Left forelimb (tissue), 1 donor: ENCODE results near the gene IL10.
"Not testable (repeated sequence)": the region's sequence is repeated elsewhere in the genome, so short reads cannot be mapped to it uniquely, and the experiment has no call there.

Experiments used
- DNase-seq: peaks from one replicate; pipeline ENCODE4 v3.0.0-alpha.2; 2018; ENCODE audit warnings: low spot score

IL10 gene

DNA sequence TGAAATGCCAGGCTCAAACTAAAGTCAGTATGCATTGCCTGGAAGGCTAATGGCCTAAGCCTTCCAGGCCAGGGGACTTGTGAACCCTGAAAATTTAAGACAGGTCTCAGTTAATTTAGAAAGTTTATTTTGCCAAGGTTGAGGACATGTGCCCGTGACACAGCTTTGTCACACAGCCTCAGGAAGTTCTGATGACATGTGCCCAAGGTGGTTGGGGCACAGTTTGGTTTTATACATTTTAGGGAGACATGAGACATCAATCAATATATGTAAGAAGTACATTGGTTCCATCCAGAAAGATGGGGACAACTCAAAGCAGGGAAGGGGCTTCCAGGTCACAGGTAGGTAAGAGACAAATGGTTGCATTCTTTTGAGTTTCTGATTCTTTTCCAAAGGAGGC is 6.5 kb downstream of the IL10 start:
- DNase-seq: not testable (repeated sequence)

DNA sequence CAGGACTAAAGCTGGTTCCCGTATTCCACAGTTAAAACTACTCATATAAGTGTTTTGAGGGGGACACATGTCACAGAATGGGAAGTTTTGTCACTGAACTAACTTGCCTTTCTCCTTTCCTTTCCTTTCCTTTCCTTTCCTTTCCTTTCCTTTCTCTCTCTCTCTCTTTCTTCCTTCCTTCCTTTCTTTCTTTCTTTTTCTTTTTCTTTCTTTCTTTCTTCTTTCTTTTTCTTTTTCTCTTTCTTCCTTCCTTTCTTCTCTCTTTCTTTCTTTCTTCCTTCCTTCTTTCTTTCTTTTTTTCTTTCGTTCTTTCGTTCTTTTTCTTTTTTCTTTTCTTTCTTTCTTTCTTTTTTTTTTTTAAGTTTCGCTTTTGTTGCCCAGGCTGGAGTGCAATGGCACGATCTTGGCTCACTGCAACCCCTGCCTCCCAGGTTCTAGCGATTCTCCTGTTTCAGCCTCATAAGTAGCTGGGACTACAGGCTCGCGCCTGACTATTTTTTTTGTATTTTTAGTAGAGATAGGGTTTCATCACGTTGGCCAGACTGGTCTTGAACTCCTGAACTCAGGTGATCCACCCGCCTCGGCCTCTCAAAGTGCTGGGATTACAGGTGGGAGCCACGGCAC is 9.4 kb downstream of the IL10 start:
- DNase-seq: not testable (repeated sequence)

DNA sequence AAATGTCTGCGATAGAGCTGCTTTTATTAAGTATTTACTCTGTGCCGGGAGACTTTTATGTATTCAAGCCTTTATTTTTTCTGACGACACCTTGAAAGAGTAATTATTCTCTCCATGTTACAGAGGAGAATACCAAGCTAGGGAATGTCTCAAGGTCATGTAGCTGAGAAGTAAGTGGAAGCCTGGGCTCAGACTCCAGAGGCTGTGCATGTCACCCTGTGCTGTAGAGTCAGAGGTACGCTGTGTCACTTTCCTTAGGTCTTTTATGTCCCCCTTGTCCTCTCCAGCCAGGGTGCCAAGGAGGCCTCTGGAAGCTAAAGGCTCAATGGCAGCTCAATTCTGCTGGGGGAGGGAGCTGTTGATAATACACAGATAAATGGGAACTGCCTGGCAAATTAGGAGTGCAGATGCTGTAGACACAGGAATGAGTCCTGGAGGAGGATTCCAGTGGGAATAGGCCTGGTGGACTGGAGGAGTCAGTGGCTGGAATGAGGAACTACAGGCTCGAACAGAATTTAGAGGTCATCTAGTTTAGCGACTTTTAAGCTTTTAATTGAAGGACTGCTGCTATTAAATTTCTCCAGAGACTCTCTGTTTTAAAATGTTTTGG is 11.0 kb downstream of the IL10 start:
- no peak for DNase-seq

GRCh38 chr1:206760590-206760989 is 11.7 kb downstream of the IL10 start:
- no peak for DNase-seq

GRCh38 chr1:206757524-206758266 is 14.6 kb downstream of the IL10 start:
- DNase-seq: no peak

GRCh38 chr1:206754011-206754410 is 18.3 kb downstream of the IL10 start:
- no peak for DNase-seq

GRCh38 chr1:206753141-206753540 is 19.2 kb downstream of the IL10 start:
- DNase-seq: no peak

GRCh38 chr1:206752481-206752880 is 19.8 kb downstream of the IL10 start:
- no peak for DNase-seq

- no peak for DNase-seq
These were observed 20.4 kb downstream of the IL10 start for GRCh38 chr1:206751891-206752290.

- no peak for DNase-seq
These were observed 23.8 kb downstream of the IL10 start for GRCh38 chr1:206748348-206749030.

- DNase-seq: no peak
These were observed 27.0 kb downstream of the IL10 start for GRCh38 chr1:206745301-206745700.

- no peak for DNase-seq
These were observed 27.6 kb downstream of the IL10 start for GRCh38 chr1:206744683-206745082.

GRCh38 chr1:206742719-206743383 is 29.4 kb downstream of the IL10 start:
- no peak for DNase-seq

- no peak for DNase-seq
These were observed 31.1 kb downstream of the IL10 start for GRCh38 chr1:206741142-206741701.

- DNase-seq: no peak
These were observed 32.8 kb downstream of the IL10 start for GRCh38 chr1:206739411-206740076.

- no peak for DNase-seq
These were observed 33.6 kb downstream of the IL10 start for GRCh38 chr1:206738370-206739366.

DNA sequence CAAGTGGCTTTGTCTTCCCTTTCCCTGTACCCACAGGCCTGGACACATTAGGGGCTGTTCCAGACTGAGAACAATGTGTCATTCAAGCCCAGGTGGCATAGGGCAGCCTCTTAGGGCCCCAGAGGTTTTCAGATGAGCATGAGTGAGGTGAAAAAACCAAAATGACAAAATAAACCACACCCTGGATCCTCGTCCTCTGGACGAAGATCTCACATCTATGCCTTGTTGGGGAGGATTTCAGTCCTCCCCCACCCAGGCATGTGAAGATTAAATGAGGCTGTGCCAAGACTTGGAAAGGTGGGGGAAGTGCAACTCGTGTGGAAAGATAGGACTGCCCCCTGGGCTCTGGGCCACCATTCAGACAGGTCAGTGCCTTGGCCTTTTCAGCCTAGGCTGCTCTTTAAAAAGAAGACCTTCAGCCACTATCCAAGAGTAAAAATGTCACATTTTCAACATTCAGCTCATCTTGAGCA is 34.5 kb downstream of the IL10 start:
- DNase-seq: peak; percentile 47

- peak; percentile 57 for DNase-seq
These were observed 35.2 kb downstream of the IL10 start for GRCh38 chr1:206736878-206737728.

GRCh38 chr1:206735553-206736031 is 36.7 kb downstream of the IL10 start:
- DNase-seq: no peak
